Central memory CD8-positive, alpha-beta T cell (primary cell): ENCODE results near the gene OLR1.
A peak's percentile ranks its signal among the peaks of the same experiment; 100 is the strongest.

Source experiments
- ATAC-seq: fragments of 150-1000 bp; cut with Tn5 transposase; replicated peaks from 2 replicates; pipeline ENCODE4 v1.10.0; 2022; ENCODE audit warnings: mild to moderate bottlenecking, moderate FRiP score, moderate number of reproducible peaks; ENCODE audit not compliant: poor library complexity, severe bottlenecking; ENCODE audit errors: extremely low read depth
- DNase-seq, 2 donors: peaks; one replicate each; pipeline ENCODE4 v3.0.0; 2021; ENCODE audit warnings: low spot score in 2 of 2
- H3K27ac Mint-ChIP-seq: one replicate; pipeline ENCODE4 v1.8.0; 2022; ENCODE audit warnings: low read depth, mild to moderate bottlenecking, moderate library complexity, mixed read lengths
- H3K27me3 Mint-ChIP-seq: one replicate; pipeline ENCODE4 v1.8.0; 2022; ENCODE audit warnings: mixed read lengths
- H3K36me3 Mint-ChIP-seq: one replicate; pipeline ENCODE4 v1.8.0; 2022; ENCODE audit warnings: mild to moderate bottlenecking, moderate library complexity, mixed read lengths; ENCODE audit not compliant: insufficient read depth
- H3K4me1 Mint-ChIP-seq: one replicate; pipeline ENCODE4 v1.8.0; 2022; ENCODE audit warnings: mixed read lengths
- H3K4me3 Mint-ChIP-seq: one replicate; pipeline ENCODE4 v1.8.0; 2022; ENCODE audit warnings: mild to moderate bottlenecking, moderate library complexity, mixed read lengths
- H3K9me3 Mint-ChIP-seq: one replicate; pipeline ENCODE4 v1.8.0; 2022; ENCODE audit warnings: mixed read lengths

Gene OLR1

GRCh38 chr12:10160617-10161385, 11.1 kb downstream of the OLR1 start:
- Mint-ChIP-seq H3K4me1 (no peaks in the 10 kb centered on the region), H3K36me3 (peaks cover 2% of the 10 kb centered on the region), H3K27me3 (no peaks in the 10 kb centered on the region), H3K4me3 (no peak overlapping the region), H3K9me3 (no peaks in the 10 kb centered on the region), H3K27ac (no peak overlapping the region)
- DNase-seq (no peak), ATAC-seq (no peak)

- Mint-ChIP-seq H3K4me3 (no peak overlapping the region), H3K9me3 (no peaks in the 10 kb centered on the region), H3K36me3 (peaks cover 2% of the 10 kb centered on the region), H3K27me3 (no peaks in the 10 kb centered on the region), H3K27ac (no peak overlapping the region), H3K4me1 (no peaks in the 10 kb centered on the region)
- no peak for ATAC-seq
- DNase-seq, result no peak
These were observed 12.7 kb downstream of the OLR1 start for GRCh38 chr12:10159280-10159679.

- Mint-ChIP-seq H3K27me3 (no peaks in the 10 kb centered on the region), H3K27ac (no peak overlapping the region), H3K9me3 (no peaks in the 10 kb centered on the region), H3K4me1 (peaks cover 8% of the 10 kb centered on the region), H3K36me3 (peaks cover 2% of the 10 kb centered on the region), H3K4me3 (no peak overlapping the region)
- no peak for DNase-seq
- no peak for ATAC-seq
These were observed 13.5 kb downstream of the OLR1 start for GRCh38 chr12:10158406-10158805.

GRCh38 chr12:10155966-10156365, 16.0 kb downstream of the OLR1 start:
- peaks cover 9% of the 10 kb centered on the region for H3K4me1 Mint-ChIP-seq
- H3K27me3 Mint-ChIP-seq, result no peaks in the 10 kb centered on the region
- no peak for ATAC-seq
- no peak overlapping the region for H3K4me3 Mint-ChIP-seq
- no peak overlapping the region for H3K27ac Mint-ChIP-seq
- no peaks in the 10 kb centered on the region for H3K9me3 Mint-ChIP-seq
- H3K36me3 Mint-ChIP-seq, result peaks cover 2% of the 10 kb centered on the region
- DNase-seq, result no peak

- Mint-ChIP-seq H3K4me1 (peaks cover 9% of the 10 kb centered on the region), H3K27ac (no peak overlapping the region), H3K4me3 (peak overlapping the region; percentile 86), H3K27me3 (no peaks in the 10 kb centered on the region), H3K36me3 (peaks cover 2% of the 10 kb centered on the region), H3K9me3 (no peaks in the 10 kb centered on the region)
- ATAC-seq, result no peak
- DNase-seq, result no peak
These were observed 17.8 kb downstream of the OLR1 start for GRCh38 chr12:10154145-10154496.

- H3K9me3 Mint-ChIP-seq, result no peaks in the 10 kb centered on the region
- ATAC-seq (peak; percentile 66), DNase-seq (peak; percentile 50 to 53)
- H3K27me3 Mint-ChIP-seq, result no peaks in the 10 kb centered on the region
- H3K4me3 Mint-ChIP-seq, result peak overlapping the region; percentile 86
- H3K27ac Mint-ChIP-seq, result peak overlapping the region; percentile 29
- H3K36me3 Mint-ChIP-seq, result peaks cover 2% of the 10 kb centered on the region
- H3K4me1 Mint-ChIP-seq, result peaks cover 9% of the 10 kb centered on the region
These were observed 18.4 kb downstream of the OLR1 start for GRCh38 chr12:10153271-10154144.

- H3K9me3 Mint-ChIP-seq, result no peaks in the 10 kb centered on the region
These were observed 20.3 kb downstream of the OLR1 start for GRCh38 chr12:10151621-10152020.

GRCh38 chr12:10147714-10148403, 24.1 kb downstream of the OLR1 start:
- no peak for DNase-seq
- H3K27me3 Mint-ChIP-seq, result peaks cover 20% of the 10 kb centered on the region
- no peaks in the 10 kb centered on the region for H3K36me3 Mint-ChIP-seq
- H3K4me3 Mint-ChIP-seq, result no peak overlapping the region
- H3K9me3 Mint-ChIP-seq, result no peaks in the 10 kb centered on the region
- H3K27ac Mint-ChIP-seq, result no peak overlapping the region
- H3K4me1 Mint-ChIP-seq, result no peaks in the 10 kb centered on the region
- ATAC-seq, result no peak

More at GRCh38 chr12:10151621-10152020, 20.3 kb downstream of the OLR1 start:
- H3K4me1 Mint-ChIP-seq, result peaks cover 9% of the 10 kb centered on the region
- peaks cover 2% of the 10 kb centered on the region for H3K36me3 Mint-ChIP-seq
- H3K4me3 Mint-ChIP-seq, result no peak overlapping the region
- H3K27ac Mint-ChIP-seq, result no peak overlapping the region
- no peak for ATAC-seq
- H3K27me3 Mint-ChIP-seq, result no peaks in the 10 kb centered on the region
- DNase-seq, result no peak

GRCh38 chr12:10142976-10143589, 28.8 kb downstream of the OLR1 start:
- no peaks in the 10 kb centered on the region for H3K4me1 Mint-ChIP-seq
- no peak for ATAC-seq
- peaks cover 20% of the 10 kb centered on the region for H3K27me3 Mint-ChIP-seq
- peaks cover 3% of the 10 kb centered on the region for H3K36me3 Mint-ChIP-seq
- no peaks in the 10 kb centered on the region for H3K9me3 Mint-ChIP-seq
- no peak overlapping the region for H3K27ac Mint-ChIP-seq
- no peak for DNase-seq
- H3K4me3 Mint-ChIP-seq, result no peak overlapping the region

GRCh38 chr12:10140001-10140400, 31.9 kb downstream of the OLR1 start:
- Mint-ChIP-seq H3K27ac (no peak overlapping the region), H3K4me1 (no peaks in the 10 kb centered on the region), H3K9me3 (no peaks in the 10 kb centered on the region), H3K36me3 (peaks cover 5% of the 10 kb centered on the region), H3K27me3 (peaks cover 20% of the 10 kb centered on the region), H3K4me3 (no peak overlapping the region)
- DNase-seq, result no peak
- no peak for ATAC-seq

GRCh38 chr12:10136637-10137205, 35.2 kb downstream of the OLR1 start:
- ATAC-seq (no peak), DNase-seq (no peak)
- Mint-ChIP-seq H3K27me3 (no peaks in the 10 kb centered on the region), H3K27ac (no peak overlapping the region), H3K9me3 (no peaks in the 10 kb centered on the region), H3K36me3 (peaks cover 5% of the 10 kb centered on the region), H3K4me1 (no peaks in the 10 kb centered on the region), H3K4me3 (no peak overlapping the region)

- Mint-ChIP-seq H3K9me3 (no peaks in the 10 kb centered on the region), H3K4me1 (no peaks in the 10 kb centered on the region), H3K27ac (no peak overlapping the region), H3K4me3 (no peak overlapping the region), H3K36me3 (peaks cover 4% of the 10 kb centered on the region), H3K27me3 (peaks cover 9% of the 10 kb centered on the region)
- DNase-seq, result no peak
- no peak for ATAC-seq
These were observed 36.8 kb downstream of the OLR1 start for GRCh38 chr12:10135126-10135525.
